Stomach (tissue), 9 donors: ENCODE measurements around the gene WDR64. TPM values are rescaled to one million over a fixed set of nuclear protein-coding genes. Genes with fewer than 3 reads are reported as not detected.

ENCODE experiments used
- DNase-seq, 2 donors: peaks; one replicate each; pipeline versions ENCODE4 v3.0.0 to v3.0.0-alpha.2; 2013 to 2019
- H3K27ac ChIP-seq, 5 donors: fragments of 200-600 bp in 4 of 5; sonication (generic) in 4 of 5; one replicate each; pipeline ENCODE4 v1.5.1; 2013 to 2019; ENCODE audit warnings: mild to moderate bottlenecking in 1 of 5, moderate library complexity in 1 of 5
- H3K27me3 ChIP-seq, 3 donors: fragments of 200-600 bp; sonication (generic); one replicate each; pipeline ENCODE4 v1.5.1; 2017 to 2019; ENCODE audit warnings: mixed run types in 1 of 3
- H3K36me3 ChIP-seq, 4 donors: fragments of 200-600 bp; sonication (generic); 1 replicate in 3 of 4; 2 replicates in 1 of 4; pipeline ENCODE4 v1.5.1; 2016 to 2019
- H3K4me1 ChIP-seq, 4 donors: fragments of 200-600 bp; sonication (generic); one replicate each; pipeline ENCODE4 v1.5.1; 2016 to 2019
- H3K4me3 ChIP-seq, 4 donors: fragments of 200-600 bp; sonication (generic) in 3 of 4; one replicate each; pipeline ENCODE4 v1.5.1; 2016 to 2019; ENCODE audit warnings: mild to moderate bottlenecking in 1 of 4
- H3K9me3 ChIP-seq, 4 donors: fragments of 200-600 bp; sonication (generic); one replicate each; pipeline ENCODE4 v1.5.1; 2016 to 2019
- EP300 ChIP-seq: sonication (generic); formaldehyde crosslinking; IDR thresholded peaks from one replicate; pipeline ENCODE4 v1.6.1; 2017; ENCODE audit warnings: antibody characterized with exemption
- POLR2A ChIP-seq, 4 donors: fragments of 450-650 bp; IDR thresholded peaks; one replicate each; pipeline ENCODE4 v1.6.1; 2016; ENCODE audit warnings: antibody characterized with exemption in 4 of 4, control low read depth in 2 of 4, mild to moderate bottlenecking in 1 of 4, moderate library complexity in 1 of 4
- POLR2AphosphoS5 ChIP-seq, 3 donors: sonication (generic); formaldehyde crosslinking; IDR thresholded peaks; one replicate each; pipeline ENCODE4 v1.6.1; 2016; ENCODE audit warnings: antibody characterized with exemption in 3 of 3
- WGBS, 5 donors: extraction: QIAGEN DNeasy Blood & Tissue Kit in 3 of 5; methylation state at CpG; one replicate each; pipeline versions ENCODE4 v1.1.5 to v1.1.7; 2013 to 2018; 5-methylcytosine and 5-hydroxymethylcytosine counted together
- intact Hi-C: fragments of 100-400 bp; cut with DNase I; formaldehyde crosslinking; loops from one replicate; pipeline ENCODE4 v1.15.1; 2023; ENCODE audit warnings: low total_unique reads
- polyA plus RNA-seq, 3 donors: library from polyadenylated mRNA; stranded (reverse); fragments of 200-250 nt; gene quantifications; one replicate each; pipeline ENCODE4 v1.2.3, GENCODE V29; 2013
- total RNA-seq, 5 donors: library from RNA; depleted of rRNA; stranded (reverse); fragments of >200 nt; gene quantifications; one replicate each; pipeline versions ENCODE4 v1.1.0 to v1.2.3, GENCODE V29; 2014 to 2016
- TF ChIP-seq, protein P1 (sequence below), 7 experiments: fragments of 450-650 bp in 4 of 7; fragments of 200-600 bp in 3 of 7; sonication (generic) in 3 of 7; IDR thresholded peaks; one replicate each; pipeline ENCODE4 v1.5.1; 2016 to 2019; ENCODE audit warnings: antibody characterized with exemption in 7 of 7, control low read depth in 2 of 7, mild to moderate bottlenecking in 1 of 7
- donor health status: healthy with polysubstance abuse.
- donor health status: Bipolar disorder and iron deficiency.
- donor health status: healthy.

The WDR64 gene
- total and polyA plus RNA-seq, 8 donors = 0.61 TPM; not detected in 7

DNA sequence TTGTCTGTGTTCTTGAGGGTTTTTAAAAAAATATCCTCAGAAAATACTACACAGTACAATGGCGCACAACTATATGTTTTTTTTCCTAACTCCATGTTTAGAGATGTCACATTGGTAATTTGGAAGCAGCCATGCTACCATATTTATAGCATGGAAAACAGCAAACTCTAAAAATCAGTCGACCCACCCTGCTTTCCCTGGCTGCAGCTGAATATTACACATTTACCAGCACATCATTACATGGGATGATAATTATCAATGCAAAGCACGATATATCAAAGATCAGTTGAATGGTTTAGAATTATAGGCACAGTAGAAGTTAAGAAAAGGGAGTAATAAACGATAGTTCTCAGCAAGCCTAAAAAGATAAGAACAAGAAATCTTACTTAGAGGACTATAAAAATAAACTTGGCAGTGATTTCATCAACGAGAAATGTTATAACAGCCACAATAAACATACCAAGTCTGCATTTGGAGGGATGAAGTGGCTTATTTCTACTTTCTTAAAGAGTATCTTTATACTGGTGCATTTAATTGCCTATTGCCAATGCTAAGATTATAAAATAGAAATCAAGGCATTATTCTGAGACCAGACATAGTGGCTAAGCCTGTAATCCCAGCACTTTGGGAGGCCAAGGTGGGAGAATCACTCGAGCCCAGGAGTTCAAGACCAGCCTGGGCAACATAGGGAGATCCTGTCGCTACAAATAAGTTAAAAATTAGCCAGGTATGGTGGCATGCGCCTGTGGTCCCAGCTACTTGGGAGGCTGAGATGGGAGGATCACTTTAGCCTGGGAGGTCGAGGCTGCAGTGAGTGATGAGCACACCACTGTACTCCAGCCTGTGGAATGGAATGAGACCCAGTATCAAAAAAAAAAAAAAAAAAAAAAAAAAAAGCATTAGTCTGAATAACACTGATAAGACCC is 43.4 kb downstream of the WDR64 start:
- Histone ChIP-seq H3K27me3 (no peaks in the 10 kb centered on the region), H3K27ac (no peak overlapping the region), H3K4me1 (no peaks in the 10 kb centered on the region), H3K36me3 (no peaks in the 10 kb centered on the region), H3K4me3 (no peak overlapping the region), H3K9me3 (no peaks in the 10 kb centered on the region)
- no peak for DNase-seq
- TF ChIP-seq, protein P1, sequence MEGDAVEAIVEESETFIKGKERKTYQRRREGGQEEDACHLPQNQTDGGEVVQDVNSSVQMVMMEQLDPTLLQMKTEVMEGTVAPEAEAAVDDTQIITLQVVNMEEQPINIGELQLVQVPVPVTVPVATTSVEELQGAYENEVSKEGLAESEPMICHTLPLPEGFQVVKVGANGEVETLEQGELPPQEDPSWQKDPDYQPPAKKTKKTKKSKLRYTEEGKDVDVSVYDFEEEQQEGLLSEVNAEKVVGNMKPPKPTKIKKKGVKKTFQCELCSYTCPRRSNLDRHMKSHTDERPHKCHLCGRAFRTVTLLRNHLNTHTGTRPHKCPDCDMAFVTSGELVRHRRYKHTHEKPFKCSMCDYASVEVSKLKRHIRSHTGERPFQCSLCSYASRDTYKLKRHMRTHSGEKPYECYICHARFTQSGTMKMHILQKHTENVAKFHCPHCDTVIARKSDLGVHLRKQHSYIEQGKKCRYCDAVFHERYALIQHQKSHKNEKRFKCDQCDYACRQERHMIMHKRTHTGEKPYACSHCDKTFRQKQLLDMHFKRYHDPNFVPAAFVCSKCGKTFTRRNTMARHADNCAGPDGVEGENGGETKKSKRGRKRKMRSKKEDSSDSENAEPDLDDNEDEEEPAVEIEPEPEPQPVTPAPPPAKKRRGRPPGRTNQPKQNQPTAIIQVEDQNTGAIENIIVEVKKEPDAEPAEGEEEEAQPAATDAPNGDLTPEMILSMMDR (IDR thresholded peaks at IDR 0.05) = no peak
- no peak for TF ChIP-seq EP300
- intact Hi-C loops = no loop called here
- WGBS, 5 donors = 70 to 77% (median 73%) methylated on average over 9 of the region's 9 CpGs

DNA sequence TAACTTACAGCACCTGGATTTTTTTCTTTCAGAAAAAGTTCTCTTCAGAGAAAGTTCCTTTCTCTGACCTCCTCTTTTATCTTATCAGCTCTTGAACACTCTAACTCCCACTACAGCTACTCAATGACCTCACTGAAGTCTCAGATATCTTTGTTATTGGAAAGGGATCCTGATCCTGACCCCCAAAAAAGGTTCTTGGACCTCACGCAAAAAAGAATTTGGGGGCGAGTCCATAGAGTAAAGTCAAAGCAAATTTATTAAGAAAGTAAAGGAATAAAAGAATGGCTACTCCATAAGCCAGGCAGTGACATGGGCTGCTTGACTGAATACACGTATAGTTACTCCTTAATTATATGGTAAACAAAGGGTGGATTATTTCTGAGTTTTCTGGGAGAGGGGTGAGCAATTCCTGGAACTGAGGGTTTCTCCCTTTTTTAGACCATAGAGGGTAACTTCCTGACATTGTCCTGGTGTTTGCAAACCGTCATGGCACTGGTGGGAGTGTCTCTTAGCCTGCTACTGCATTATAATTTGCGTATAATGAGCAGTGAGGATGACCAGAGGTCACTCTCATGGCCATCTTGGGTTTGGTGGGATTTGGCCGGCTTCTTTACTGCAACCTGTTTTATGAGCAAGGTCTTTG is 44.2 kb downstream of the WDR64 start:
- Histone ChIP-seq H3K27me3 (no peaks in the 10 kb centered on the region), H3K36me3 (no peaks in the 10 kb centered on the region), H3K9me3 (no peaks in the 10 kb centered on the region), H3K4me3 (no peak overlapping the region), H3K27ac (no peak overlapping the region), H3K4me1 (no peaks in the 10 kb centered on the region)
- no peak for DNase-seq
- WGBS, 5 donors = 59 to 81% (median 64%) methylated on average over 6 of the region's 6 CpGs
- no peak for TF ChIP-seq POLR2AphosphoS5 (IDR thresholded peaks at IDR 0.05)
- TF ChIP-seq, protein P1 (IDR thresholded peaks at IDR 0.05) = no peak
- TF ChIP-seq EP300 = no peak
- no peak for TF ChIP-seq POLR2A (IDR thresholded peaks at IDR 0.05)
- intact Hi-C loops = no loop called here

DNA sequence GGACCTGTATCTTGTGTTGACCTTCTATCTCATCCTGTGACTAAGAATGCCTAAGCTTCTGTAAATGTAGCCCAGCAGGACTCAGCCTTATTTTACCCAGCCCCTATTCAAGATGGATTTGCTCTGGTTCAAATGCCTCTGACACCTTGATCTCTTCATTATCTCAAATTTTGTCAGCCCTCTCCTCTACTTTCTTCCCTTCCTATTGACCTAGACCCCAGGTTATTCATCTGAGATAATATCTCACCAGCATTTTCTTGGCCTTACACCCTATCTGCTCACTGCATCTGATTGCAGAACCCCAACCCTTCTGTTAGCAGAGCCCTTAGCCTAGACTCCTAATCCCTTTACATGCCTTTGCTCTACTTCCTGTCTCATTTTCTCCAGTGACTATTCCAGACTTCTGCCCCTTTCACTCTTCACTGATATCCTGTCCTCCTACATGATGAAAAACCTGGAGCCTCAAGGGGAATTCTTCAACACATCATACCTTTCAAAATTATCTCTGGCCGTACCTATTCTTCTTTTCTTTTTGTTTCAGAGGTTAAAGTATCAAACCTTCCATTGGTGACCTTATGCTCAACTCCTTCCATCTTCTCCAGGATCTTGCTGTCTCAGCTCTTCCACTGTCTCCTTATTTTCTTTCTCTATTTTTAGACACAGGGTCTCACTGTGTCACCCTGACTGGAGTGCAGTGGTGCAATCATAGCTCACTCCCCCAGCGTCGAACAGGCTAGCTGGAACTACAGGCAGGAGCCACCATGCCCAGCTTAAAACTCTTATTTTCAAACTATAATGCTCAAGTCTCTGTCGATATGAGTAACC is 44.9 kb downstream of the WDR64 start:
- DNase-seq = no peak
- no peaks in the 10 kb centered on the region for H3K27me3 ChIP-seq
- no peaks in the 10 kb centered on the region for H3K36me3 ChIP-seq
- H3K27ac ChIP-seq = no peak overlapping the region
- H3K4me3 ChIP-seq = no peak overlapping the region
- no peaks in the 10 kb centered on the region for H3K4me1 ChIP-seq
- intact Hi-C loops = no loop called here
- 81 to 90% (median 87%) methylated on average over 4 of the region's 4 CpGs for WGBS, 5 donors
- TF ChIP-seq EP300 (no peak), POLR2A (IDR thresholded peaks at IDR 0.05) (no peak), POLR2AphosphoS5 (IDR thresholded peaks at IDR 0.05) (no peak)
- TF ChIP-seq, protein P1 (IDR thresholded peaks at IDR 0.05) = no peak
- no peaks in the 10 kb centered on the region for H3K9me3 ChIP-seq

DNA sequence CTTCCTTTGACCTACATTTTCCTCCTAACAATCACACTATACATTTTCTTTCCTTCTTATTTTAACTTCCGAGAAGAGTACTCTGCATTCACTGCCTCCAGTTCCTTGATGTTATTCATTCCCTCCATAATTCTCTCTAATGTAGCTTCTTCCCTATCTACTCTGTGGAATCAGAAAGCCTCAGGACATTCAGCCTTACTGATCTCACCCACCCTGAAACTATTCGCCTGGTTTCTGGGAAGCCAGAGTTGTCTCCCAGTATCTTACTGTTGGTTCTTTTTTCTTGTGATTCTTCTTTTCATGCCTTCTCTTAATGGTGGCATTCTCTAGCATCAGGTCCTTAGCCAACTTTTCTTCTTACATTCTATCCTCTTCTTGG is 45.5 kb downstream of the WDR64 start:
- Histone ChIP-seq H3K27me3 (no peaks in the 10 kb centered on the region), H3K4me3 (no peak overlapping the region), H3K9me3 (no peaks in the 10 kb centered on the region), H3K36me3 (no peaks in the 10 kb centered on the region), H3K27ac (no peak overlapping the region), H3K4me1 (no peaks in the 10 kb centered on the region)
- no peak for DNase-seq
- intact Hi-C loops = no loop called here
- TF ChIP-seq, protein P1 (IDR thresholded peaks at IDR 0.05) = no peak
- TF ChIP-seq EP300 (no peak), POLR2A (IDR thresholded peaks at IDR 0.05) (no peak), POLR2AphosphoS5 (IDR thresholded peaks at IDR 0.05) (no peak)
- 86 to 98% (median 97%) methylated on average over 2 of the region's 2 CpGs for WGBS, 5 donors
